Adrenal gland (tissue), 12 donors: ENCODE data around the gene PLXNA2. TPM values are rescaled to one million over a fixed set of nuclear protein-coding genes. Genes with fewer than 3 reads are reported as not detected.

ENCODE experiments used
- DNase-seq, 7 donors: peaks; one replicate each; pipeline ENCODE4 v3.0.0-alpha.2; 2019 to 2020
- H3K27ac ChIP-seq, 5 donors: fragments of 200-600 bp; sonication (generic) in 4 of 5; 1 replicate in 3 of 5; 2 replicates in 2 of 5; pipeline versions ENCODE4 v1.5.1 to v1.8.0; 2016 to 2020; ENCODE audit warnings: mild to moderate bottlenecking in 1 of 5
- H3K27me3 ChIP-seq: fragments of 200-600 bp; 2 replicates; pipeline ENCODE4 v1.8.0; 2021
- H3K36me3 ChIP-seq, 2 donors: fragments of 200-600 bp; replicated peaks in 1 of 2; 1 replicate in 1 of 2; 2 replicates in 1 of 2; pipeline versions ENCODE4 v1.5.1 to v1.8.0; 2018 to 2022
- H3K4me1 ChIP-seq, 2 donors: fragments of 200-600 bp; replicated peaks in 1 of 2; 1 replicate in 1 of 2; 2 replicates in 1 of 2; pipeline versions ENCODE4 v1.5.1 to v1.8.0; 2018 to 2021
- H3K4me3 ChIP-seq, 4 donors: fragments of 200-600 bp; sonication (generic) in 3 of 4; one replicate each; pipeline ENCODE4 v1.5.1; 2016 to 2018
- H3K9me3 ChIP-seq, 3 donors: fragments of 200-600 bp; sonication (generic) in 1 of 3; replicated peaks in 1 of 3; 1 replicate in 2 of 3; 2 replicates in 1 of 3; pipeline versions ENCODE4 v1.5.1 to v1.8.0; 2016 to 2021
- CTCF ChIP-seq, 6 experiments: fragments of 450-650 bp in 4 of 6; fragments of 200-600 bp in 2 of 6; sonication (generic) in 1 of 6; IDR thresholded peaks; 1 replicate in 5 of 6; 2 replicates in 1 of 6; pipeline versions ENCODE4 v1.5.1 to v1.8.0; 2016 to 2021; ENCODE audit warnings: antibody characterized with exemption in 6 of 6, mild to moderate bottlenecking in 2 of 6, moderate library complexity in 1 of 6
- POLR2A ChIP-seq, 2 donors: fragments of 450-650 bp; IDR thresholded peaks; one replicate each; pipeline ENCODE4 v1.6.1; 2017; ENCODE audit warnings: antibody characterized with exemption in 2 of 2, mild to moderate bottlenecking in 2 of 2, moderate library complexity in 1 of 2
- WGBS, 4 donors: extraction: QIAGEN DNeasy Blood & Tissue Kit in 2 of 4; methylation state at CpG; one replicate each; pipeline versions ENCODE4 v1.1.5 to v1.1.7; 2013 to 2017; 5-methylcytosine and 5-hydroxymethylcytosine counted together
- intact Hi-C, 2 donors: fragments of 100-400 bp; cut with DNase I; formaldehyde crosslinking; loops; one replicate each; pipeline versions ENCODE4 v1.14.1 to v1.15.0; 2022 to 2023
- polyA plus RNA-seq, 3 donors: library from polyadenylated mRNA; stranded (reverse); fragments of 200-250 nt in 2 of 3; fragments of 350-450 nt in 1 of 3; fragmentation: Illumina TruSeq in 1 of 3; extraction: RNeasy Lipid Tissue Mini Kit (QIAGEN cat#74804) in 1 of 3; gene quantifications; one replicate each; pipeline ENCODE4 v1.2.3, GENCODE V29; 2013 to 2014
- total RNA-seq, 9 donors: library from RNA; depleted of rRNA in 4 of 9; stranded (reverse); fragments of >200 nt in 4 of 9; fragments of 120-200 nt in 1 of 9; fragmentation: NEBNext Ultra II Directional in 1 of 9; extraction: Animal tissue kit (Norgen Biotek cat#: 25700) in 1 of 9; gene quantifications; one replicate each; pipeline versions ENCODE4 v1.1.0 to v1.2.4, GENCODE V29; 2013 to 2023
- donor health status: healthy with polysubstance abuse.
- donor health status: Bipolar disorder and iron deficiency.
- donor health status: DM: yes; HTN: yes; CAD: no.
- donor health status: DM: no; HTN: no; CAD: no.
- donor health status: DM: no; HTN: no; CAD: no.
- donor health status: DM: yes; HTN: yes; CAD: no.

Gene PLXNA2
- total and polyA plus RNA-seq, 12 donors = 2.7 to 9.4 (median 4.5) TPM

- Histone ChIP-seq H3K27ac (no peak overlapping the region), H3K36me3 (peaks cover 0 to 4% of the 10 kb centered on the region in 2 donors), H3K4me1 (peaks cover 0 to 9% of the 10 kb centered on the region in 2 donors), H3K4me3 (no peak overlapping the region), H3K9me3 (no peaks in the 10 kb centered on the region), H3K27me3 (no peaks in the 10 kb centered on the region)
- peak; percentile 52 to 83 (median 75) for DNase-seq
- peak; percentile 47 to 77 (median 72) for TF ChIP-seq CTCF (IDR thresholded peaks at IDR 0.05)
- no peak for TF ChIP-seq POLR2A (IDR thresholded peaks at IDR 0.05)
- WGBS, 4 donors = 38 to 55% (median 55%) methylated on average over 4 of the region's 4 CpGs
- intact Hi-C loops = loop anchor here (5.0 kb wide), 1 partner anchor 72 kb away; no protein-coding TSS in a partner anchor
Measured at GRCh38 chr1:208093754-208094719, 150.1 kb downstream of the PLXNA2 start.

GRCh38 chr1:208093046-208093445 is 151.1 kb downstream of the PLXNA2 start:
- Histone ChIP-seq H3K27me3 (no peaks in the 10 kb centered on the region), H3K4me1 (peaks cover 0 to 15% of the 10 kb centered on the region in 2 donors), H3K27ac (no peak overlapping the region), H3K9me3 (no peaks in the 10 kb centered on the region), H3K36me3 (peaks cover 0 to 4% of the 10 kb centered on the region in 2 donors), H3K4me3 (no peak overlapping the region)
- intact Hi-C loops = loop anchor here (5.0 kb wide), 1 partner anchor 71 kb away; no protein-coding TSS in a partner anchor
- no peak for DNase-seq
- 86 to 92% (median 91%) methylated on average over 3 of the region's 3 CpGs for WGBS, 4 donors
- TF ChIP-seq CTCF (IDR thresholded peaks at IDR 0.05) (no peak), POLR2A (IDR thresholded peaks at IDR 0.05) (no peak)

DNA sequence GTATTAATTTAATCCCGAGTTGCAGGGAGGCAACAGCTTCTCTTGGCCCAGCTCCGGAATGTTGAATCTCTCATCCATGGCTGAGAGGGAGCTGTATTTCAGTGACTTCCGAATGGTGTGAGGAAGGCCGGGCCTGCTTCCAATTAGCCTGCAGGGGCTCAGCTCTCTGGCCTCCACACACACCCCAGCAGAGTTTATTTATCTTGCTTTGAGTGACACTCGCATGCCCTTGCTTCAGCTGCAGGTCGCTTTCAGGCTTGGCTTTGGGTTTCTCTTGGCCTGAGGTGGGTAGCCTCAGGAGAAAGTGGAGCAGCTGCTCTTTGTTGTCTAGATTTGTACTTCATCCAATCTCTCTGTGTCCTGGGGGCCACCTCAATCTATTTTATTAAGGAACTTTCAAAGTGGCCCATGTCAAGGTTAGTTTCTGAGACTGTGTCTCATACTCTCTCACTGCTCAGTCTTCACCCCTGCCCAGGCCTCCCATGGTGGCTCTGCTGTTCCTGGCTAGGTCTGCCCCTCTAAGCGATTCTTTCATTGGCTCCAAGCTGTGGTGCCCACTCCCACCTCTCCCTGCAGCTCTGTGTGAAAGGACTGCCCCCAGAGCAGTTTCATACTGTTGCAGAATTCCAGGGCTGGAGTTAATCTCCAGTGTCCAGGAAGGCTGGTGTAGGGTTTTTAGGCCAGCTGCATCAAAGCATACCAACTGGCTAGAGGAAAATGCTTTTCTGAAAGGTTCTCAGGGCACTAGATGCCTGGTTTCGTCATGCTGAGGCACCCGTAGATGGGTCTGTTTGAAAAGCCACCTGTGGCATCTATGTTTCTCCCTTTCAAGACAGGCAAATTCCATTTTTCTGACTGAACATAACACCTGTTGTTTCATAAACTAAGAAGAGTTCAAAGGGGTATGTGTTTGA is 153.5 kb downstream of the PLXNA2 start:
- H3K27ac ChIP-seq = peak overlapping the region in 1 of 5 donors; percentile 1
- no peaks in the 10 kb centered on the region for H3K27me3 ChIP-seq
- WGBS, 4 donors = 74 to 84% (median 77%) methylated on average over 7 to 9 of the region's 9 CpGs
- peak in 1 of 7 donors; percentile 32 for DNase-seq
- H3K9me3 ChIP-seq = no peaks in the 10 kb centered on the region
- peaks cover 0 to 4% of the 10 kb centered on the region in 2 donors for H3K36me3 ChIP-seq
- no peak overlapping the region for H3K4me3 ChIP-seq
- intact Hi-C loops = loop anchor here (5.0 kb wide), 1 partner anchor 68 kb away; no protein-coding TSS in a partner anchor
- no peak for TF ChIP-seq CTCF (IDR thresholded peaks at IDR 0.05)
- no peak for TF ChIP-seq POLR2A (IDR thresholded peaks at IDR 0.05)
- peaks cover 0 to 26% of the 10 kb centered on the region in 2 donors for H3K4me1 ChIP-seq
